ENCODE measurements around the gene ARL3.
"Not testable (repeated sequence)": the region's sequence is repeated elsewhere in the genome, so short reads cannot be mapped to it uniquely, and the experiment has no call there.

The ARL3 gene

GRCh38 chr10:102704915-102705314 is 9.3 kb downstream of the ARL3 start:
- DNase-seq (ENCODE audit: low read depth in 2 of 2) = no peak

- no peak for DNase-seq (ENCODE audit: low read depth in 2 of 2)
These were observed 11.5 kb downstream of the ARL3 start for GRCh38 chr10:102702742-102703141.

GRCh38 chr10:102701796-102702195 is 12.4 kb downstream of the ARL3 start:
- DNase-seq (ENCODE audit: low read depth in 2 of 2) = no peak

- DNase-seq (ENCODE audit: low read depth in 2 of 2) = no peak
These were observed 12.9 kb downstream of the ARL3 start for GRCh38 chr10:102701272-102701671.

- no peak for DNase-seq (ENCODE audit: low read depth in 2 of 2)
These were observed 15.3 kb downstream of the ARL3 start for GRCh38 chr10:102698894-102699293.

GRCh38 chr10:102696736-102697135 is 17.5 kb downstream of the ARL3 start:
- DNase-seq (ENCODE audit: low read depth in 2 of 2) = no peak

GRCh38 chr10:102695401-102695800 is 18.8 kb downstream of the ARL3 start:
- not testable (repeated sequence) for DNase-seq (ENCODE audit: low read depth in 2 of 2)

- DNase-seq (ENCODE audit: low read depth in 2 of 2) = no peak
These were observed 22.7 kb downstream of the ARL3 start for GRCh38 chr10:102691285-102692066.

- no peak for DNase-seq (ENCODE audit: low read depth in 2 of 2)
These were observed 30.5 kb downstream of the ARL3 start for GRCh38 chr10:102683736-102684135.

- no peak for DNase-seq (ENCODE audit: low read depth in 2 of 2)
These were observed 31.2 kb downstream of the ARL3 start for GRCh38 chr10:102682981-102683380.

- DNase-seq (ENCODE audit: low read depth in 2 of 2) = no peak
These were observed 31.8 kb downstream of the ARL3 start for GRCh38 chr10:102682416-102682815.

GRCh38 chr10:102681696-102682095 is 32.5 kb downstream of the ARL3 start:
- DNase-seq (ENCODE audit: low read depth in 2 of 2) = no peak

- no peak for DNase-seq (ENCODE audit: low read depth in 2 of 2)
These were observed 34.6 kb downstream of the ARL3 start for GRCh38 chr10:102679596-102679995.

GRCh38 chr10:102678842-102679289 is 35.3 kb downstream of the ARL3 start:
- DNase-seq (ENCODE audit: low read depth in 2 of 2) = no peak

- DNase-seq (ENCODE audit: low read depth in 2 of 2) = no peak
These were observed 36.2 kb downstream of the ARL3 start for GRCh38 chr10:102678068-102678400.

GRCh38 chr10:102677331-102678067 is 36.7 kb downstream of the ARL3 start:
- no peak for DNase-seq (ENCODE audit: low read depth in 2 of 2)

- no peak for DNase-seq (ENCODE audit: low read depth in 2 of 2)
These were observed 37.5 kb downstream of the ARL3 start for GRCh38 chr10:102676534-102677315.

- DNase-seq (ENCODE audit: low read depth in 2 of 2) = no peak
These were observed 38.3 kb downstream of the ARL3 start for GRCh38 chr10:102675666-102676533.

- DNase-seq (ENCODE audit: low read depth in 2 of 2) = no peak
These were observed 39.1 kb downstream of the ARL3 start for GRCh38 chr10:102675011-102675665.

GRCh38 chr10:102674566-102674965 is 39.6 kb downstream of the ARL3 start:
- DNase-seq (ENCODE audit: low read depth in 2 of 2) = no peak

Data from stimulated activated CD4-positive, alpha-beta T cell treated with anti-CD3 and anti-CD28 coated beads, Interleukin-1b, Interleukin-23, amount 100 ng/mL, for 4 hours (primary cell).